WERI-Rb-1 (cell line): ENCODE measurements around the gene RBMS3.

Experiments used
- DNase-seq: peaks from one replicate; pipeline ENCODE4 v3.0.0-alpha.2; 2020
- H3K27ac ChIP-seq: fragments of 250-450 bp; sonication (Bioruptor Pico); 2 replicates; pipeline ENCODE4 v1.5.1; 2020; ENCODE audit warnings: mild to moderate bottlenecking, moderate library complexity
- H3K27me3 ChIP-seq: fragments of 250-450 bp; sonication (Bioruptor Pico); 2 replicates; pipeline ENCODE4 v1.5.1; 2021; ENCODE audit warnings: mild to moderate bottlenecking, low read depth, moderate library complexity; ENCODE audit not compliant: insufficient read depth, severe bottlenecking
- H3K36me3 ChIP-seq: fragments of 250-450 bp; sonication (Bioruptor Pico); 2 replicates; pipeline ENCODE4 v1.5.1; 2020; ENCODE audit warnings: mild to moderate bottlenecking, moderate library complexity
- H3K4me3 ChIP-seq: 2 replicates; pipeline ENCODE4 v1.5.1; 2011; ENCODE audit warnings: low read depth, mild to moderate bottlenecking, control low read depth, low read length
- H3K9me3 ChIP-seq: fragments of 250-450 bp; sonication (Bioruptor Pico); 2 replicates; pipeline ENCODE4 v1.5.1; 2021; ENCODE audit warnings: mild to moderate bottlenecking, moderate library complexity; ENCODE audit not compliant: severe bottlenecking
- CTCF ChIP-seq: IDR thresholded peaks from 2 replicates; pipeline ENCODE4 v1.5.1; 2011; ENCODE audit warnings: low read depth, mild to moderate bottlenecking, control low read depth, inconsistent platforms, low read length

Gene RBMS3

GRCh38 chr3:30059240-30059639, 778.4 kb downstream of the RBMS3 start:
- Histone ChIP-seq H3K27ac (no peak overlapping the region), H3K36me3 (no peaks in the 10 kb centered on the region), H3K9me3 (no peaks in the 10 kb centered on the region), H3K27me3 (no peaks in the 10 kb centered on the region), H3K4me3 (no peak overlapping the region)
- no peak for TF ChIP-seq CTCF
- no peak for DNase-seq
